Thoracic aorta (tissue), 2 donors: Measurements from ENCODE around the gene RAI1. TPM values are rescaled to one million over a fixed set of nuclear protein-coding genes. Genes with fewer than 3 reads are reported as not detected.

Source experiments
- ATAC-seq: fragments of 150-250 bp; one replicate; pipeline ENCODE4 v1.8.0; 2017; ENCODE audit warnings: low read depth; ENCODE audit not compliant: insufficient number of reproducible peaks, low FRiP score
- DNase-seq: peaks from one replicate; pipeline ENCODE4 v3.0.0-alpha.2; 2020; ENCODE audit warnings: low spot score
- H3K27ac ChIP-seq, 2 donors: fragments of 200-600 bp; sonication (generic); 1 replicate in 1 of 2; 2 replicates in 1 of 2; pipeline ENCODE4 v1.5.1; 2016; ENCODE audit warnings: mild to moderate bottlenecking in 2 of 2, moderate library complexity in 2 of 2
- H3K27me3 ChIP-seq: fragments of 200-600 bp; sonication (generic); replicated peaks from 2 replicates; pipeline ENCODE4 v1.6.0; 2016; ENCODE audit warnings: mild to moderate bottlenecking; ENCODE audit not compliant: insufficient read depth
- H3K36me3 ChIP-seq: fragments of 200-600 bp; sonication (generic); one replicate; pipeline ENCODE4 v1.5.1; 2016
- H3K4me1 ChIP-seq, 2 donors: fragments of 200-600 bp; sonication (generic); 1 replicate in 1 of 2; 2 replicates in 1 of 2; pipeline versions ENCODE4 v1.5.1 to v1.6.0; 2016; ENCODE audit warnings: low read depth in 2 of 2, mild to moderate bottlenecking in 1 of 2; ENCODE audit not compliant: control insufficient read depth in 1 of 2
- H3K4me3 ChIP-seq: fragments of 200-600 bp; sonication (generic); 2 replicates; pipeline ENCODE4 v1.5.1; 2016; ENCODE audit warnings: mild to moderate bottlenecking
- H3K9me3 ChIP-seq: fragments of 200-600 bp; sonication (generic); 2 replicates; pipeline ENCODE4 v1.5.1; 2016
- CTCF ChIP-seq: fragments of 200-600 bp; sonication (generic); IDR thresholded peaks from one replicate; pipeline ENCODE4 v1.5.1; 2019; ENCODE audit warnings: antibody characterized with exemption
- total RNA-seq, 2 donors: library from RNA; depleted of rRNA; stranded (reverse); fragments of >200 nt; gene quantifications; one replicate each; pipeline versions ENCODE4 v1.1.0 to v1.2.3, GENCODE V29; 2016

Gene RAI1
- total RNA-seq, 2 donors from 2014 or later, result 21.0 to 31.5 TPM

GRCh38 chr17:17795946-17796786, 114.9 kb downstream of the RAI1 start:
- DNase-seq (no peak), ATAC-seq (no peak)
- Histone ChIP-seq H3K36me3 (peaks cover 8% of the 10 kb centered on the region), H3K27ac (no peak overlapping the region), H3K27me3 (no peaks in the 10 kb centered on the region), H3K9me3 (no peaks in the 10 kb centered on the region), H3K4me3 (no peak overlapping the region), H3K4me1 (no peaks in the 10 kb centered on the region)
- no peak for TF ChIP-seq CTCF

GRCh38 chr17:17796787-17797061, 115.5 kb downstream of the RAI1 start:
- no peaks in the 10 kb centered on the region for H3K9me3 ChIP-seq
- no peak overlapping the region for H3K4me3 ChIP-seq
- no peak overlapping the region for H3K27ac ChIP-seq
- no peak for TF ChIP-seq CTCF
- H3K27me3 ChIP-seq, result no peaks in the 10 kb centered on the region
- ATAC-seq (no peak), DNase-seq (no peak)
- H3K4me1 ChIP-seq, result no peaks in the 10 kb centered on the region
- peaks cover 8% of the 10 kb centered on the region for H3K36me3 ChIP-seq

- no peak overlapping the region for H3K27ac ChIP-seq
- H3K36me3 ChIP-seq, result peaks cover 8% of the 10 kb centered on the region
- H3K9me3 ChIP-seq, result no peaks in the 10 kb centered on the region
- no peaks in the 10 kb centered on the region for H3K4me1 ChIP-seq
- DNase-seq, result no peak
- no peaks in the 10 kb centered on the region for H3K27me3 ChIP-seq
- TF ChIP-seq CTCF, result no peak
- H3K4me3 ChIP-seq, result no peak overlapping the region
- ATAC-seq, result no peak
Measured at GRCh38 chr17:17797119-17797809, 116.0 kb downstream of the RAI1 start.

GRCh38 chr17:17798010-17798556, 116.8 kb downstream of the RAI1 start:
- no peaks in the 10 kb centered on the region for H3K4me1 ChIP-seq
- TF ChIP-seq CTCF, result no peak
- DNase-seq (no peak), ATAC-seq (no peak)
- H3K27me3 ChIP-seq, result no peaks in the 10 kb centered on the region
- H3K36me3 ChIP-seq, result peaks cover 8% of the 10 kb centered on the region
- no peak overlapping the region for H3K4me3 ChIP-seq
- H3K27ac ChIP-seq, result no peak overlapping the region
- H3K9me3 ChIP-seq, result no peaks in the 10 kb centered on the region

GRCh38 chr17:17798573-17799255, 117.5 kb downstream of the RAI1 start:
- Histone ChIP-seq H3K27me3 (no peaks in the 10 kb centered on the region), H3K36me3 (peaks cover 9% of the 10 kb centered on the region), H3K9me3 (no peaks in the 10 kb centered on the region), H3K4me1 (no peaks in the 10 kb centered on the region), H3K27ac (no peak overlapping the region), H3K4me3 (no peak overlapping the region)
- no peak for TF ChIP-seq CTCF
- no peak for DNase-seq
- ATAC-seq, result no peak
